Glomerular visceral epithelial cell (primary cell): ENCODE data around the gene DIDO1.
A peak's percentile ranks its signal among the peaks of the same experiment; 100 is the strongest.

Experiments used
- DNase-seq: peaks from one replicate; pipeline ENCODE4 v3.0.0-alpha.2; 2016; ENCODE audit errors: extremely low spot score

DIDO1 gene

GRCh38 chr20:62880147-62880934, 46.0 kb downstream of the DIDO1 start:
- no peak for DNase-seq

GRCh38 chr20:62879275-62880146, 46.8 kb downstream of the DIDO1 start:
- DNase-seq, result no peak

- DNase-seq, result no peak
Measured at GRCh38 chr20:62878244-62879038, 47.9 kb downstream of the DIDO1 start.

- DNase-seq, result no peak
Measured at GRCh38 chr20:62876902-62877816, 49.1 kb downstream of the DIDO1 start.

- DNase-seq, result no peak
Measured at GRCh38 chr20:62876501-62876901, 49.8 kb downstream of the DIDO1 start.

GRCh38 chr20:62875419-62876361, 50.6 kb downstream of the DIDO1 start:
- DNase-seq, result no peak

GRCh38 chr20:62874964-62875344, 51.4 kb downstream of the DIDO1 start:
- no peak for DNase-seq

GRCh38 chr20:62873681-62874031, 52.6 kb downstream of the DIDO1 start:
- DNase-seq, result peak; percentile 63

GRCh38 chr20:62873280-62873679, 53.0 kb downstream of the DIDO1 start:
- no peak for DNase-seq

- DNase-seq, result no peak
Measured at GRCh38 chr20:62872862-62873261, 53.4 kb downstream of the DIDO1 start.

GRCh38 chr20:62872184-62872847, 54.0 kb downstream of the DIDO1 start:
- DNase-seq, result no peak

- no peak for DNase-seq
Measured at GRCh38 chr20:62864207-62864606, 62.1 kb downstream of the DIDO1 start.

- DNase-seq, result peak; percentile 93
Measured at GRCh38 chr20:62861726-62862336, 64.5 kb downstream of the DIDO1 start, which contains the start of gene TCFL5. TSS of gene TCFL5 (minus strand) at chr20:62861822. CDS start at chr20:62861670, 152 bp downstream.

GRCh38 chr20:62860924-62861691, 65.2 kb downstream of the DIDO1 start:
- DNase-seq, result peak; percentile 39

GRCh38 chr20:62860391-62860923, 65.8 kb downstream of the DIDO1 start:
- DNase-seq, result peak; percentile 34

- DNase-seq, result no peak
Measured at GRCh38 chr20:62859721-62860120, 66.6 kb downstream of the DIDO1 start.

GRCh38 chr20:62858058-62858830, 68.1 kb downstream of the DIDO1 start:
- DNase-seq, result no peak
